ES-I3 (cell line): Measurements from ENCODE around the gene P2RX4.
"Not testable (repeated sequence)": the region's sequence is repeated elsewhere in the genome, so short reads cannot be mapped to it uniquely, and the experiment has no call there.

Experiments used
- H3K36me3 ChIP-seq: 2 replicates; pipeline ENCODE4 v1.6.1; 2013; ENCODE audit warnings: mild to moderate bottlenecking, low read length, control low read depth, moderate library complexity; ENCODE audit not compliant: insufficient read depth
- H3K4me1 ChIP-seq: 2 replicates; pipeline ENCODE4 v1.6.1; 2013; ENCODE audit warnings: mild to moderate bottlenecking, control low read depth, low read length; ENCODE audit not compliant: insufficient read depth
- H3K9ac ChIP-seq: 2 replicates; pipeline ENCODE4 v1.6.1; 2013; ENCODE audit warnings: low read depth, mild to moderate bottlenecking, low read length, moderate library complexity
- H3K9me3 ChIP-seq: 2 replicates; pipeline ENCODE4 v1.6.1; 2013; ENCODE audit warnings: mild to moderate bottlenecking, low read length, moderate library complexity; ENCODE audit not compliant: control insufficient read depth, insufficient read depth

The P2RX4 gene

GRCh38 chr12:121202407-121203355 lies 7.2 kb upstream of the P2RX4 start:
- Histone ChIP-seq H3K9ac (no peak overlapping the region), H3K4me1 (no peaks in the 10 kb centered on the region), H3K36me3 (no peaks in the 10 kb centered on the region), H3K9me3 (no peaks in the 10 kb centered on the region)

DNA sequence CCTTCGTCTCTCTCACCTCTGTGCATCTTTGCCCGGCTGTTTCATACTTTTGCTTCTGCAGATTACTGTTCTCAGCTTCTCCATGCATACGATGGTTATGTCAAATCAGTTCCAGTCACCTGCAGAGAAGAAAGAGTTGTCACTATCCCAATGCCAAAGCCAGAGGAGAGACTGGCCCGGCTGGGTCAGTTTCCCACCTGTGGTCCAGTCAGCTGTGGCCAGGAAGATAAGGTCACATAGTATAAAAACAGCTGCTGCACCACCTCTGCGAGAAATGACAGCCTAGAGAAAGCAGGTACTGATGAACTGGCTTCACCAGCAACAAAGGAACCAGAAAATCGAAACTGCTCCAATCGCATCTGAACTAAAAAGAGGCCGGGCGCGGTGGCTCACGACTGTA lies 6.4 kb upstream of the P2RX4 start:
- Histone ChIP-seq H3K4me1 (no peaks in the 10 kb centered on the region), H3K9ac (no peak overlapping the region), H3K9me3 (no peaks in the 10 kb centered on the region), H3K36me3 (no peaks in the 10 kb centered on the region)

GRCh38 chr12:121205491-121205890 lies 4.4 kb upstream of the P2RX4 start:
- no peaks in the 10 kb centered on the region for H3K4me1 ChIP-seq
- no peaks in the 10 kb centered on the region for H3K36me3 ChIP-seq
- H3K9ac ChIP-seq = no peak overlapping the region
- H3K9me3 ChIP-seq = no peaks in the 10 kb centered on the region

DNA sequence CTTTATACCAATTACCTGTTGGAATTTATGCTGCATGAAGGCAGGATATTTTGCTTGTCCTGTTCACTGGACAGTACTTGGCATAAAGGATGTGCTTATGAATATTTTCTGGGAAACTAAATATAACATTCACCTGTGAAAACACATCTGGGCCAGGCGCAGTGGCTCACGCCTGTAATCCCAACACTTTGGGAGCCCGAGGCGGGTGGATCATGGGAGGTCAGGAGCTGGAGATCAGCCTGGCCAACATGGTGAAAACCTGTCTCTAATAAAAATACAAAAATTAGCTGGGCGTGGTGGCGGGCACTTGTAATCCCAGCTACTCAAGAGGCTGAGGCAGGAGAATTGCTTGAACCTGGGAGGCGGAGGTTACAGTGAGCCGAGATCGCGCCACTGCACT lies 1.4 kb upstream of the P2RX4 start:
- not testable (repeated sequence) for H3K36me3 ChIP-seq, H3K9me3 ChIP-seq, H3K4me1 ChIP-seq, H3K9ac ChIP-seq

- no peaks in the 10 kb centered on the region for H3K36me3 ChIP-seq
- H3K9ac ChIP-seq = peak overlapping the region; percentile 94; the same call in 1 of the 2 replicates
- no peaks in the 10 kb centered on the region for H3K4me1 ChIP-seq
- H3K9me3 ChIP-seq = no peaks in the 10 kb centered on the region
Observed at GRCh38 chr12:121209221-121209620, 708 bp upstream of the P2RX4 start.

- no peaks in the 10 kb centered on the region for H3K36me3 ChIP-seq
- H3K9me3 ChIP-seq = no peaks in the 10 kb centered on the region
- no peak overlapping the region for H3K9ac ChIP-seq
- no peaks in the 10 kb centered on the region for H3K4me1 ChIP-seq
Observed at GRCh38 chr12:121212875-121213274, 2.9 kb downstream of the P2RX4 start.

DNA sequence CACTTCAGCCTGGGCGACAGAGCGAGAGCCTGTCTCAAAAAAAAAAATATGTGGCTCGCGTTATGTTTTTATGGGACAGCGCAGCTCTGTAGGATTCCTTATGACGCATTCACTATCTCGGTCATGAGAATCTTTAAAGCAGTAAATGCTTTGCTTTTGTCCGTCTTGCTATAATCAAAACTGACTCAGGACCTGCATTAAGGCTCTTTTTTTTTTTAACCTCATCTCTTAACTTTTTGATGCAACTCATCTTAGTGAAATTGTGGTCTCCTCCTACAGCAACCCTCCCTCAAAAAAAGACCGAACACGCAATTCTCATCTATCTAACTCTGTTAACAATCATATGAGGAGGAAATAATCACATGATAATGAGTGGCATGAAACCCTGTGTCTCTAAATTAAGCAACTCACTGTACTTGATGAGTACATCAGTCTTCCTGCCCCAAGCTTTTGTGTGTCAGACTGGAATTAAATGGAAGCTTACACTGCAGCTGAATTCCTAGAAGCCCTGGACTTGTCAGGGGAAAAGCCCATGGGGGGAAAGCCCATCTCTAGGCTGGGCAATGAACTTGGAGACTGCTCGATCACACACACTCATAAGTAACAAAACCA lies 4.3 kb downstream of the P2RX4 start:
- Histone ChIP-seq H3K36me3 (no peaks in the 10 kb centered on the region), H3K9ac (no peak overlapping the region), H3K9me3 (no peaks in the 10 kb centered on the region), H3K4me1 (no peaks in the 10 kb centered on the region)

GRCh38 chr12:121214855-121215745 lies 5.2 kb downstream of the P2RX4 start:
- Histone ChIP-seq H3K4me1 (no peaks in the 10 kb centered on the region), H3K36me3 (no peaks in the 10 kb centered on the region), H3K9ac (no peak overlapping the region), H3K9me3 (no peaks in the 10 kb centered on the region)

- Histone ChIP-seq H3K9me3 (no peaks in the 10 kb centered on the region), H3K9ac (no peak overlapping the region), H3K4me1 (no peaks in the 10 kb centered on the region)
Observed at GRCh38 chr12:121216102-121216501, 6.2 kb downstream of the P2RX4 start.

GRCh38 chr12:121217063-121217462 lies 7.1 kb downstream of the P2RX4 start:
- Histone ChIP-seq H3K9ac (no peak overlapping the region), H3K4me1 (no peaks in the 10 kb centered on the region), H3K36me3 (no peaks in the 10 kb centered on the region), H3K9me3 (no peaks in the 10 kb centered on the region)

More at GRCh38 chr12:121216102-121216501, 6.2 kb downstream of the P2RX4 start:
- no peaks in the 10 kb centered on the region for H3K36me3 ChIP-seq

DNA sequence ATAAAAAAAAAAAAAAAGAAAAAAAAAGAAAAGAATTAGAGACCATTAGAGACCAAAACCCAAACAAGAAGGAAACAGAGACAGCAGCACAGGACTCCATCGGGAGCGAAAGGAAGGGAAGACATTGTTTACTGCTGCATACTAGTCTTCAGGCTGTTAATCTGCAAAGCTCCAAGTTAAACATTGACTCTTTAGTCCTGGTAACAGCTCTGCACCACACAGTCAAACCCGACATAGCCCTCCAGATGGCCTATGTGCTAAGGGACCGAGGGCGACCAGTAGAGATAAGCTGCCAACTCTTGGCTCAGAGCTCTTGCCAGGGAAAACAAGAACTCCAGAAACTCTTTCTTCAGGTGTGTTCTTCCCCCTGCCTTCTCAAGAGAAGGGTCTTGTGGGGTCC lies 7.8 kb downstream of the P2RX4 start:
- H3K4me1 ChIP-seq = no peaks in the 10 kb centered on the region
- H3K9me3 ChIP-seq = no peaks in the 10 kb centered on the region
- no peaks in the 10 kb centered on the region for H3K36me3 ChIP-seq
- H3K9ac ChIP-seq = no peak overlapping the region

DNA sequence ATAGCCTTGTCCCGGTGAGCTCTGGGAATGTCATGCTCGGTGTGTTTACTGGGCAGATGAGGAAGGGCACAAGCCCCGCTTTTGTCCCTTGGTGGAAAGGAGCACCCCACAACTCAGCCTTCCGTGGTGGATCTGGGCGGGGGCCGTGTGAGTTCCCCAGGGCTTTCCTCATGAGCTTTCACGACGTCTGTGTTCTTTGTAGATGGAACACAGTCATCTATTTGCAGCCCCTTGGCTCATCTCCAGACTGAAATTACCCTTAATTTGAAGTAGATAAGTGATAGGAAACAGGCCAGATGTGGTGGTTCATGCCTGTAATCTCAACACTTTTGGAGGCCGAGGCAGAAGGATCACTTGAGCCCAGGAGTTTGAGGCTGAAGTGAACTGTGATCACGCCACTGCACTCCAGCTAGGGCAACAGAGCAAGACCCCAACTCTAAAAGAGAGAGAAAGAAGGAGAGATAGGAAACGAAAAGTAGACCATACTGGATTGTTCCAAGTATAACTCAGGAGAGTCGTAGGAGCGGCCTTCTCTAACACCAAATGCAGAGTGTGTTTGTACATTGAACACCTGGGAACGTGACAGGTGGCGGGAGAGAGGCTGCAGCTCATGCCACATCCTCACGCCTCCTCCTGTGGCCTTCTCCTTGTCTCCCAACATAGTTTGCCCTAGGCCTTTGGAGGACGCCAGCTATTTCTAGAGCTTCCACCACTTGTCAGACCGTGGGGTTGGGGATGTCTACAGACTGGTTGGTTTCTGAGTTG lies 8.8 kb downstream of the P2RX4 start:
- H3K9ac ChIP-seq = no peak overlapping the region
- H3K4me1 ChIP-seq = no peaks in the 10 kb centered on the region
- H3K9me3 ChIP-seq = no peaks in the 10 kb centered on the region
- no peaks in the 10 kb centered on the region for H3K36me3 ChIP-seq

- H3K36me3 ChIP-seq = no peaks in the 10 kb centered on the region
- no peaks in the 10 kb centered on the region for H3K4me1 ChIP-seq
- no peaks in the 10 kb centered on the region for H3K9me3 ChIP-seq
- no peak overlapping the region for H3K9ac ChIP-seq
Observed at GRCh38 chr12:121219353-121219986, 9.5 kb downstream of the P2RX4 start.
